Psoas muscle (tissue), 8 donors: ENCODE results near the gene ZSCAN22. TPM values are rescaled to one million over a fixed set of nuclear protein-coding genes. Genes with fewer than 3 reads are reported as not detected.

Source experiments
- ATAC-seq, 4 donors: fragments of 200-7000 bp; cut with Tn5 transposase; one replicate each; pipeline ENCODE4 v1.9.1; 2020; ENCODE audit warnings: moderate library complexity in 3 of 4, mild to moderate bottlenecking in 2 of 4
- DNase-seq, 2 donors: peaks; one replicate each; pipeline ENCODE4 v3.0.0-alpha.2; 2020
- H3K27ac ChIP-seq: fragments of 200-600 bp; one replicate; pipeline ENCODE4 v1.8.0; 2022
- H3K27me3 ChIP-seq, 3 donors: fragments of 200-600 bp in 1 of 3; one replicate each; pipeline versions ENCODE4 v1.6.1 to v1.8.0; 2013 to 2022; ENCODE audit warnings: low read length in 2 of 3, mild to moderate bottlenecking in 2 of 3, moderate library complexity in 1 of 3; ENCODE audit not compliant: insufficient read depth in 3 of 3
- H3K36me3 ChIP-seq, 2 donors: fragments of 200-600 bp in 1 of 2; one replicate each; pipeline versions ENCODE4 v1.6.1 to v1.8.0; 2013 to 2022; ENCODE audit warnings: low read depth in 1 of 2, mild to moderate bottlenecking in 1 of 2, moderate library complexity in 1 of 2; ENCODE audit not compliant: insufficient read depth in 1 of 2
- H3K4me1 ChIP-seq: fragments of 200-600 bp; one replicate; pipeline ENCODE4 v1.8.0; 2022
- H3K4me3 ChIP-seq: fragments of 200-600 bp; one replicate; pipeline ENCODE4 v1.8.0; 2022; ENCODE audit warnings: mild to moderate bottlenecking
- H3K9me3 ChIP-seq: fragments of 200-600 bp; one replicate; pipeline ENCODE4 v1.8.0; 2022
- WGBS, 3 donors: extraction: QIAGEN DNeasy Blood & Tissue Kit; methylation state at CpG; one replicate each; pipeline versions ENCODE4 v1.1.6 to v1.1.7; 2013; 5-methylcytosine and 5-hydroxymethylcytosine counted together
- intact Hi-C, 2 donors: fragments of 100-400 bp; cut with DNase I; formaldehyde crosslinking; loops; one replicate each; pipeline versions ENCODE4 v1.11.0 to v1.14.2; 2022
- polyA plus RNA-seq, 3 donors: library from polyadenylated mRNA; stranded (reverse); fragments of 200-250 nt; gene quantifications; one replicate each; pipeline ENCODE4 v1.2.3, GENCODE V29; 2013
- total RNA-seq, 4 donors: library from RNA; stranded (reverse); fragmentation: NEBNext Ultra II Directional in 2 of 4; extraction: Animal tissue kit (Norgen Biotek cat#: 25700) in 2 of 4; gene quantifications; one replicate each; pipeline versions ENCODE4 v1.2.1 to v1.2.4, GENCODE V29; 2021 to 2023
- TF ChIP-seq, protein P1 (sequence below): fragments of 200-600 bp; IDR thresholded peaks from one replicate; pipeline ENCODE4 v1.8.0; 2022; ENCODE audit warnings: antibody characterized with exemption
- donor health status: healthy with polysubstance abuse.
- donor health status: DM: no; HTN: no; CAD: no; lungs with moderate emphysema.
- donor health status: Bipolar disorder and iron deficiency.
- donor health status: healthy.
- donor health status: DM: yes; HTN: yes; CAD: no.
- donor health status: DM: no; HTN: no; CAD: no.
- donor health status: DM: no; HTN: no; CAD: no.
- donor health status: DM: yes; HTN: yes; CAD: no.

Gene ZSCAN22
- total and polyA plus RNA-seq, 7 donors = 1.1 to 3.1 (median 2.0) TPM

DNA sequence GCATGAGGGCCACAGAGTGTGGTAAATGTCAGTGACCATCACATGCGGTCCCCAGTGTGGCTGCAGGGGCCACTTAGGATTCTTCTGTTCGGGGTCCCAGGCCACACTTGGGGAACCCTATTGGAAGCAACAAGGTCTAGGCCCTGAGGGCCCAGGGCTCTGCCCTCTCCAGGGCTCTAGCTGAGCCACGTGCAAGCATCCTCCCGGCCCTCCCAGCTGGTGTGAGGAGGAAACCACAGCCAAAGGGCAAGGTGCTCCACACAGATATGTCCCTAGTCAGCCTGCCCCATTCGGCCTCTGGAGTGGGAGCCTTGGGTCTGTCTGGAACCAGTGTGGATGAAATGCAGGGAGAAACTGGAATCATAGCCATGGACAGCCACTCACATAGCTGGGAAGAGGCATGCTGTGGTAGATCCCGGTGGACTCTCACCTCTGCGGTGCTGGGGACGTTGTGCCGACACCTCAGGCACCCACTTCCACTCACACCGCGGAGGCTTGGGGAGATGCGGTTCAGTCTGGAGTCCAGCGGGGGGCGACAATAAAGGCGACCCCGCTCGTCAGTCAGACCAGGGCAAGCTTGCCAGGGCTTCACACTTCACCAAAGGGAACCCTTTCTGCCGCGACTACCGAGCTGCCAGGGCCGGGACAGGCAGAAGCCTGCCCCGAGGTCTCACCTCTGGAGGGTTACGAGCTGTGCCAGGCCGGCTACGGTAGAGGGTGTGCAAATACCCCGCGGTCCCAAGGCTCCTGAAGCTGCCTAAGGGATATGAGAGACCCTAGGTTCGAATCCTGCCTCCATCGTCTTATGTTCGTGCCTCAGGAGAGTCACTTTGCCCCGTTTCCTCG lies 40.0 kb downstream of the ZSCAN22 start:
- peaks cover under 1% of the 10 kb centered on the region for H3K4me1 ChIP-seq
- TF ChIP-seq, protein P1, sequence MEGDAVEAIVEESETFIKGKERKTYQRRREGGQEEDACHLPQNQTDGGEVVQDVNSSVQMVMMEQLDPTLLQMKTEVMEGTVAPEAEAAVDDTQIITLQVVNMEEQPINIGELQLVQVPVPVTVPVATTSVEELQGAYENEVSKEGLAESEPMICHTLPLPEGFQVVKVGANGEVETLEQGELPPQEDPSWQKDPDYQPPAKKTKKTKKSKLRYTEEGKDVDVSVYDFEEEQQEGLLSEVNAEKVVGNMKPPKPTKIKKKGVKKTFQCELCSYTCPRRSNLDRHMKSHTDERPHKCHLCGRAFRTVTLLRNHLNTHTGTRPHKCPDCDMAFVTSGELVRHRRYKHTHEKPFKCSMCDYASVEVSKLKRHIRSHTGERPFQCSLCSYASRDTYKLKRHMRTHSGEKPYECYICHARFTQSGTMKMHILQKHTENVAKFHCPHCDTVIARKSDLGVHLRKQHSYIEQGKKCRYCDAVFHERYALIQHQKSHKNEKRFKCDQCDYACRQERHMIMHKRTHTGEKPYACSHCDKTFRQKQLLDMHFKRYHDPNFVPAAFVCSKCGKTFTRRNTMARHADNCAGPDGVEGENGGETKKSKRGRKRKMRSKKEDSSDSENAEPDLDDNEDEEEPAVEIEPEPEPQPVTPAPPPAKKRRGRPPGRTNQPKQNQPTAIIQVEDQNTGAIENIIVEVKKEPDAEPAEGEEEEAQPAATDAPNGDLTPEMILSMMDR = no peak
- no peak overlapping the region for H3K27ac ChIP-seq
- H3K36me3 ChIP-seq = peaks cover 0 to 5% of the 10 kb centered on the region in 2 donors
- ATAC-seq (no peak), DNase-seq (no peak)
- H3K27me3 ChIP-seq = no peaks in the 10 kb centered on the region
- intact Hi-C loops = no loop called here
- WGBS, 3 donors = 88 to 89% (median 89%) methylated on average over 32 of the region's 32 CpGs
- H3K4me3 ChIP-seq = no peak overlapping the region
- H3K9me3 ChIP-seq = no peaks in the 10 kb centered on the region

DNA sequence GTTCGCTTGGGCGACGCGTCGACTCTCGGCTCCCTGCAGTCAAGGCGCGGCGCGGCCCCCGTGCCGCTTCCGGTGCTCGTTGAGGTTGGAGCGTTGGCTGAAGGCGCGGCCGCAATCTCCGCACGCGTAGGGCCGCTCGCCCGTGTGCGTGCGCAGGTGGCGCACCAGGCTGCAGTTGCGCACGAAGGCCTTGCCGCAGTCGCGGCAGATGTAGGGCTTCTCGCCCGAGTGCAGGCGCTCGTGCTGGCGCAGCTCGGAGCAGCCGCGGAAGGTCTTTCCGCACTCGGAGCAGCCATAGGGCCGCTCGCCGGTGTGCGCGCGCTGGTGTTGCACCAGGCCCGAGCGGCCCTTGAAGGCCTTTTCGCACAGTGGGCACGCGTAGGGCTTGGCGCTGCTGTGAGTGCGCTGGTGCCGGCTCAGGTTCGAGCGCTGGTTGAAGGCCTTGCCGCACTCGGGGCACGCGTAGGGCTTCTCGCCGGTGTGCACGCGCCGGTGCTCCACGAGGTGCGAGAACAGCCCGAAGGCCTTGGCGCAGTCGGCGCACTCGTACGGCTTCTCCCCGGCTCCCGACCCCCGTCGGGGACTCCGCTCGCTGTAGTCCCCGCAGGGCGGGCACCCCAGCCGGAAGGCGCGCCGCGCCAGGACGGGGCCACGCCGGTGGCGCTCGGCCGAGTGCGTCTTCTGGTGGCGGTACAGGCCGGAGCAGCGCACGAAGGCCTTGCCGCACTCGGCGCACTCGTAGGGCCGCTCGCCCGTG lies 41.1 kb downstream of the ZSCAN22 start:
- no peak overlapping the region for H3K4me3 ChIP-seq
- H3K36me3 ChIP-seq = peaks cover 0 to 5% of the 10 kb centered on the region in 2 donors
- intact Hi-C loops = no loop called here
- TF ChIP-seq, protein P1 = no peak
- no peaks in the 10 kb centered on the region for H3K4me1 ChIP-seq
- H3K9me3 ChIP-seq = no peaks in the 10 kb centered on the region
- ATAC-seq = no peak
- H3K27me3 ChIP-seq = no peaks in the 10 kb centered on the region
- 52 to 59% (median 56%) methylated on average over 102 to 106 of the region's 106 CpGs for WGBS, 3 donors
- no peak overlapping the region for H3K27ac ChIP-seq
- DNase-seq = peak in 1 of 2 donors; percentile 36

- TF ChIP-seq, protein P1 = no peak
- DNase-seq = peak in 1 of 2 donors; percentile 45
Measured at GRCh38 chr19:58368561-58369360, 42.0 kb downstream of the ZSCAN22 start.

DNA sequence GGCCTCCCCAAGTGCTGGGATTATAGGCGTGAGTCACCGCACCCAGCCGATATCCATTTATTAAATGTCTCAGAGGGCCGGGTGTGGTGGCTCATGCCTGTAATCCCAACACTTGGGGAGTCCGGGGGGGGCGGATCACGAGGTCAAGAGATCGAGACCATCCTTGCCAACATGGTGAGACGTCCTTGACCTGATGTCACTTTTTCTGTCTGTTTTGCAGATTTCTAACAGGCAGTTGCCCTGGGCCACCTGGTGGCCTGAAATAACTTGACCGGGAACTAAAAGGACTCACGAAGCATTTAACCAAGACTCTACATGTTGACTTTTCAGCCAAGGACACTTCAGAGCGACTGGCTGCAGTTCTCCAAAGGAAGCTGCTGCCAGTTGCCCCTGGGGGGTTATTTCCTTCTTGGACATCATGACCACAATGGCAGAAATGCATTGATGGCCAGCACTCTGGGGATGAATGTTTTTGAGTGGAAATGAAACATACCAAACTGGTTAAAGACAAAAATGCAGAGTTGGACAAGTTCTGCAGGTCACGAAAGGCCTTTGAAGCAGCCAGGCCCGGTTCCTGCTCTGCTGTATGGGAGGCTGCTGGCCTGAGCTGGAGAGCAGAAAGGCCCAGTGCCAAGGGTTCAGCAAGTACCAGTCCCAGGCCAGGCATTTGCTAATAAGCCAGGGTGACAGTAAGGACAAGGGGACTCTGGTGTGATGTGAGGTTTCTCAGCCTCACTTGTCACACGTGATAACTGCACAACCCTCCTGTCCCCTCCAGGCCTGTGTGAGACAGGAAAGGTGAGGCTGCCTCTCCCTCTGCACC lies 45.7 kb downstream of the ZSCAN22 start:
- H3K9me3 ChIP-seq = no peaks in the 10 kb centered on the region
- ATAC-seq (no peak), DNase-seq (no peak)
- H3K4me3 ChIP-seq = no peak overlapping the region
- H3K27me3 ChIP-seq = no peaks in the 10 kb centered on the region
- intact Hi-C loops = no loop called here
- no peaks in the 10 kb centered on the region for H3K4me1 ChIP-seq
- 60 to 73% (median 63%) methylated on average over 15 of the region's 15 CpGs for WGBS, 3 donors
- TF ChIP-seq, protein P1 = no peak
- H3K27ac ChIP-seq = no peak overlapping the region
- no peaks in the 10 kb centered on the region for H3K36me3 ChIP-seq

More at GRCh38 chr19:58368561-58369360, 42.0 kb downstream of the ZSCAN22 start:
- 76 to 84% (median 83%) methylated on average over 54 to 68 of the region's 68 CpGs for WGBS, 3 donors
- Histone ChIP-seq H3K27ac (no peak overlapping the region), H3K27me3 (no peaks in the 10 kb centered on the region), H3K9me3 (no peaks in the 10 kb centered on the region), H3K4me1 (no peaks in the 10 kb centered on the region), H3K4me3 (no peak overlapping the region), H3K36me3 (peaks cover 0 to 5% of the 10 kb centered on the region in 2 donors)
- intact Hi-C loops = no loop called here
- no peak for ATAC-seq
